Liver (tissue), 9 donors: Measurements from ENCODE around the gene PRMT5. TPM values are rescaled to one million over a fixed set of nuclear protein-coding genes. Genes with fewer than 3 reads are reported as not detected.

Experiments used
- DNase-seq: peaks from one replicate; pipeline ENCODE4 v3.0.0-alpha.2; 2017; ENCODE audit warnings: low spot score
- H3K27ac ChIP-seq, 2 donors: one replicate each; pipeline ENCODE4 v1.7.0; 2013; ENCODE audit warnings: inconsistent platforms in 2 of 2, low read length in 2 of 2, control low read depth in 1 of 2, low read depth in 1 of 2, mild to moderate bottlenecking in 1 of 2
- H3K27me3 ChIP-seq, 4 donors: one replicate each; pipeline versions ENCODE4 v1.6.1 to v1.7.0; 2013; ENCODE audit warnings: low read length in 3 of 4, inconsistent platforms in 1 of 4, mild to moderate bottlenecking in 1 of 4, moderate library complexity in 1 of 4; ENCODE audit not compliant: control insufficient read depth in 4 of 4, insufficient read depth in 4 of 4
- H3K36me3 ChIP-seq, 4 donors: one replicate each; pipeline versions ENCODE4 v1.6.1 to v1.7.0; 2013; ENCODE audit warnings: low read length in 3 of 4, mild to moderate bottlenecking in 3 of 4, low read depth in 1 of 4, moderate library complexity in 1 of 4; ENCODE audit not compliant: control insufficient read depth in 4 of 4, insufficient read depth in 3 of 4
- H3K4me1 ChIP-seq, 4 donors: one replicate each; pipeline versions ENCODE4 v1.6.1 to v1.7.0; 2013; ENCODE audit warnings: low read length in 3 of 4, mild to moderate bottlenecking in 3 of 4, moderate library complexity in 1 of 4; ENCODE audit not compliant: control insufficient read depth in 4 of 4, insufficient read depth in 4 of 4
- H3K4me3 ChIP-seq, 3 donors: one replicate each; pipeline versions ENCODE4 v1.6.1 to v1.7.0; 2013; ENCODE audit warnings: low read length in 3 of 3, control low read depth in 1 of 3, low read depth in 1 of 3, mild to moderate bottlenecking in 1 of 3
- H3K9ac ChIP-seq, 2 donors: one replicate each; pipeline ENCODE4 v1.7.0; 2013; ENCODE audit warnings: low read length in 2 of 2, mild to moderate bottlenecking in 2 of 2, moderate library complexity in 2 of 2, control low read depth in 1 of 2, low read depth in 1 of 2
- H3K9me3 ChIP-seq, 4 donors: one replicate each; pipeline versions ENCODE4 v1.6.1 to v1.7.0; 2013; ENCODE audit warnings: low read length in 3 of 4; ENCODE audit not compliant: control insufficient read depth in 4 of 4
- EGR1 ChIP-seq, 2 donors: IDR thresholded peaks; 2 replicates each; pipeline ENCODE4 v1.6.1; 2016 to 2018; ENCODE audit warnings: antibody characterized with exemption in 2 of 2, low read depth in 2 of 2
- FOXA1 ChIP-seq: IDR thresholded peaks from 2 replicates; pipeline ENCODE4 v1.6.1; 2016; ENCODE audit warnings: antibody characterized with exemption
- FOXA2 ChIP-seq: IDR thresholded peaks from 2 replicates; pipeline ENCODE4 v1.6.1; 2016; ENCODE audit warnings: antibody characterized with exemption
- GABPA ChIP-seq, 2 donors: IDR thresholded peaks in 1 of 2; conservative IDR thresholded peaks in 1 of 2; 2 replicates each; pipeline ENCODE4 v1.6.1; 2016; ENCODE audit warnings: antibody characterized with exemption in 2 of 2, mild to moderate bottlenecking in 1 of 2, moderate library complexity in 1 of 2
- HNF4A ChIP-seq, 2 donors: conservative IDR thresholded peaks; 2 replicates each; pipeline ENCODE4 v1.6.1; 2016; ENCODE audit warnings: antibody characterized with exemption in 2 of 2, mild to moderate bottlenecking in 2 of 2
- HNF4G ChIP-seq: IDR thresholded peaks from 2 replicates; pipeline ENCODE4 v1.6.1; 2016; ENCODE audit warnings: antibody characterized with exemption
- JUND ChIP-seq, 2 donors: IDR thresholded peaks; 2 replicates each; pipeline ENCODE4 v1.6.1; 2016; ENCODE audit warnings: antibody characterized with exemption in 2 of 2
- NR2F2 ChIP-seq: IDR thresholded peaks from 2 replicates; pipeline ENCODE4 v1.6.1; 2016; ENCODE audit warnings: antibody characterized with exemption
- RAD21 ChIP-seq, 2 donors: IDR thresholded peaks; 2 replicates each; pipeline ENCODE4 v1.6.1; 2016; ENCODE audit warnings: antibody characterized with exemption in 2 of 2, mild to moderate bottlenecking in 2 of 2
- RXRA ChIP-seq, 2 donors: IDR thresholded peaks; 2 replicates each; pipeline ENCODE4 v1.6.1; 2017 to 2018; ENCODE audit warnings: antibody characterized with exemption in 2 of 2, mild to moderate bottlenecking in 1 of 2
- SP1 ChIP-seq: IDR thresholded peaks from 2 replicates; pipeline ENCODE4 v1.6.1; 2018; ENCODE audit warnings: antibody characterized with exemption, mild to moderate bottlenecking
- TAF1 ChIP-seq: conservative IDR thresholded peaks from 2 replicates; pipeline ENCODE4 v1.6.1; 2016; ENCODE audit warnings: antibody characterized with exemption, mild to moderate bottlenecking
- YY1 ChIP-seq: IDR thresholded peaks from 2 replicates; pipeline ENCODE4 v1.6.1; 2016; ENCODE audit warnings: antibody characterized with exemption, mild to moderate bottlenecking
- WGBS: extraction: QIAGEN DNeasy Blood & Tissue Kit; methylation state at CpG from one replicate; pipeline ENCODE4 v1.1.7; 2013; 5-methylcytosine and 5-hydroxymethylcytosine counted together
- polyA plus RNA-seq, 2 donors: library from polyadenylated mRNA; stranded (reverse) in 1 of 2; unstranded in 1 of 2; fragments of 200-250 nt in 1 of 2; fragments of >200 nt in 1 of 2; fragmentation: Nextera tagmentation in 1 of 2; extraction: Ambion mirVana in 1 of 2; gene quantifications; one replicate each; pipeline versions ENCODE4 v1.2.1 to v1.2.3, GENCODE V29; 2013 to 2015
- total RNA-seq, 2 donors: library from RNA; depleted of rRNA; stranded (reverse); fragments of >200 nt; gene quantifications; one replicate each; pipeline ENCODE4 v1.2.3, GENCODE V29; 2014
- TF ChIP-seq, protein P1 (sequence below): IDR thresholded peaks from 2 replicates; pipeline ENCODE4 v1.6.1; 2016; ENCODE audit warnings: antibody characterized with exemption
- TF ChIP-seq, protein P2 (sequence below): fragments of 150-350 bp; IDR thresholded peaks from 2 replicates; pipeline ENCODE4 v1.5.1; 2017; ENCODE audit warnings: improper control_type of control experiment, low read depth, low read length; ENCODE audit not compliant: missing input control
- TF ChIP-seq, protein P3 (sequence below): IDR thresholded peaks from 2 replicates; pipeline ENCODE4 v1.6.1; 2016; ENCODE audit warnings: antibody characterized with exemption
- TF ChIP-seq, protein P4 (sequence below): IDR thresholded peaks from 2 replicates; pipeline ENCODE4 v1.6.1; 2016; ENCODE audit warnings: antibody characterized with exemption
- TF ChIP-seq, protein P5 (sequence below): IDR thresholded peaks from 2 replicates; pipeline ENCODE4 v1.6.1; 2016; ENCODE audit warnings: antibody characterized with exemption, mild to moderate bottlenecking
- donor health status: healthy.
- donor health status: healthy.
- donor health status: healthy.
- donor health status: healthy.
- donor health status: healthy.

PRMT5 gene
- total and polyA plus RNA-seq, 4 donors, result 14.1 to 28.2 (median 26.8) TPM

DNA sequence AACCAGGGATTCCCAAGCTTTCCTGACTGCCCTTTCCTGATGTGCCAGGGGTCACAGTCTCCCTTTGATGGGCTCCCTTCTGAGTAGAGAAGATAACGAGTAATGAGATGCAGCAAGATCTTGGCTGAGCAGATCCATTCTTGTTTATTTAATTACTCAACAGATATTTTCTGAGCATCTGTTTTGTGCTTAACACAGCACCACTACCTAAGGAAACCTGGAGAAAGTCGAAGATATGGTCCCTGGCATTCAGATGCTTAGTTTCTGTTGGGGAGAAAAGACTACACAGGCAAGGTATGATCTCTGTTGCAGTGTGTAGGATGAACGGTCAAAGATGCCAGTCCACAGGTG lies 49.3 kb upstream of the PRMT5 start:
- H3K4me1 ChIP-seq, result peaks cover 16 to 93% (median 73%) of the 10 kb centered on the region in 4 donors
- WGBS, result 51% methylated on average over 3 of the region's 3 CpGs
- peaks cover 0 to under 1% (median 0%) of the 10 kb centered on the region in 4 donors for H3K36me3 ChIP-seq
- DNase-seq, result no peak
- peak overlapping the region; percentile 85 to 87 for H3K27ac ChIP-seq
- H3K27me3 ChIP-seq, result no peaks in the 10 kb centered on the region
- H3K9ac ChIP-seq, result no peak overlapping the region
- H3K9me3 ChIP-seq, result no peaks in the 10 kb centered on the region
- no peak overlapping the region for H3K4me3 ChIP-seq
- TF ChIP-seq HNF4A (conservative IDR thresholded peaks at IDR 0.05), result peak in 1 of 2 donors; percentile 30
- TF ChIP-seq RXRA (IDR thresholded peaks at IDR 0.05), result peak in 1 of 2 donors; percentile 42
- TF ChIP-seq, protein P1, sequence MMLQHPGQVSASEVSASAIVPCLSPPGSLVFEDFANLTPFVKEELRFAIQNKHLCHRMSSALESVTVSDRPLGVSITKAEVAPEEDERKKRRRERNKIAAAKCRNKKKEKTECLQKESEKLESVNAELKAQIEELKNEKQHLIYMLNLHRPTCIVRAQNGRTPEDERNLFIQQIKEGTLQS, result no peak
- TF ChIP-seq FOXA2, result peak; percentile 64

DNA sequence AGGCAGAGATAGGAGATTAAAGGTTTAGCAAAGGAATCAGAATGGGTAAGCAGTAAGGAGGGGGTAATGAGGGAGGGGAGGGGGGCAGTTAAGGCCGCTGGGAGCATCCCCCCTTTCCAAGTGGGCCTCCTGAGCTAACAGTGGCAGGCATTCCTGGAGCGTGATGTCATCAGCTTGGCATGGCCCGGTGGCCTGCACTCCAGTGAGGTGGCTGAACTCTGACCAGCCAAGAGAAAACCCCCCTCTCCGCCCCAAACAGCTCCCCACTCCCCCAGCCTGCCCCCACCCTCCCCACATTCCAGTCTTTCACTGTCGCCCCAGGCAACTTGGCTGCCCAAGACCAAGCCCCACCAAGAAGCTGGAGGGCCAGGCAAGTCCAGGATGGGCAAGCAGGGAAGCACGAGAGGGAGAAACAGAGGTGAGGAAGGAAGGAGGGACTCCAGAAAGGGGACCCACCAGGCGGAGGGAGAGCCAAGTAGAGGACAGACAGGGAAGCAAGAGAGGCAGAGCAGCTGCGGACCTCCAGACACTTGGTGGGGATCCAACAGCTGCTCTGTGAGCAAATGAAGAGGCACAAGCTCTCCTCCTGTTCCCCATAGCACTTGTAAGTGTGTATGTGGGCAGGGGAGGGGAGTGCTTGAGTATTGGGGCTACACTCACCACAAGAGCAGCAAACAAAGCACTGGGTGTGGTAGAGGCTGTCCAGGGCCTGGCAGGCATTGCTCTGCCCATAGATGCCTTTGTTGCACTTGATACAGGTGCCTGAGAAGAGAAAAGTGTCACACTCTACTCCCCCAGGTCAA lies 48.7 kb upstream of the PRMT5 start:
- Histone ChIP-seq H3K4me3 (no peak overlapping the region), H3K9me3 (no peaks in the 10 kb centered on the region), H3K9ac (peak overlapping the region in 1 of 2 donors; percentile 59), H3K27ac (peak overlapping the region; percentile 85 to 87), H3K27me3 (no peaks in the 10 kb centered on the region), H3K4me1 (peaks cover 16 to 87% (median 68%) of the 10 kb centered on the region in 4 donors), H3K36me3 (peaks cover 0 to 5% (median 0%) of the 10 kb centered on the region in 4 donors)
- peak; percentile 61 for DNase-seq
- TF ChIP-seq YY1 (no peak), RAD21 (IDR thresholded peaks at IDR 0.05) (no peak), NR2F2 (no peak), SP1 (peak; percentile 63), RXRA (IDR thresholded peaks at IDR 0.05) (peak; percentile 59 to 61), FOXA2 (no peak), FOXA1 (no peak), GABPA (IDR thresholded peaks at IDR 0.05 in 1 of 2, conservative IDR thresholded peaks at IDR 0.05 in 1 of 2) (no peak), TAF1 (no peak), EGR1 (IDR thresholded peaks at IDR 0.05; ENCODE audit: low read depth in 2 of 2) (no peak), HNF4G (no peak), JUND (IDR thresholded peaks at IDR 0.05) (peak; percentile 91 to 94), HNF4A (conservative IDR thresholded peaks at IDR 0.05) (peak; percentile 56 to 82)
- TF ChIP-seq, protein P2, sequence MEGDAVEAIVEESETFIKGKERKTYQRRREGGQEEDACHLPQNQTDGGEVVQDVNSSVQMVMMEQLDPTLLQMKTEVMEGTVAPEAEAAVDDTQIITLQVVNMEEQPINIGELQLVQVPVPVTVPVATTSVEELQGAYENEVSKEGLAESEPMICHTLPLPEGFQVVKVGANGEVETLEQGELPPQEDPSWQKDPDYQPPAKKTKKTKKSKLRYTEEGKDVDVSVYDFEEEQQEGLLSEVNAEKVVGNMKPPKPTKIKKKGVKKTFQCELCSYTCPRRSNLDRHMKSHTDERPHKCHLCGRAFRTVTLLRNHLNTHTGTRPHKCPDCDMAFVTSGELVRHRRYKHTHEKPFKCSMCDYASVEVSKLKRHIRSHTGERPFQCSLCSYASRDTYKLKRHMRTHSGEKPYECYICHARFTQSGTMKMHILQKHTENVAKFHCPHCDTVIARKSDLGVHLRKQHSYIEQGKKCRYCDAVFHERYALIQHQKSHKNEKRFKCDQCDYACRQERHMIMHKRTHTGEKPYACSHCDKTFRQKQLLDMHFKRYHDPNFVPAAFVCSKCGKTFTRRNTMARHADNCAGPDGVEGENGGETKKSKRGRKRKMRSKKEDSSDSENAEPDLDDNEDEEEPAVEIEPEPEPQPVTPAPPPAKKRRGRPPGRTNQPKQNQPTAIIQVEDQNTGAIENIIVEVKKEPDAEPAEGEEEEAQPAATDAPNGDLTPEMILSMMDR, result no peak
- TF ChIP-seq, protein P3, sequence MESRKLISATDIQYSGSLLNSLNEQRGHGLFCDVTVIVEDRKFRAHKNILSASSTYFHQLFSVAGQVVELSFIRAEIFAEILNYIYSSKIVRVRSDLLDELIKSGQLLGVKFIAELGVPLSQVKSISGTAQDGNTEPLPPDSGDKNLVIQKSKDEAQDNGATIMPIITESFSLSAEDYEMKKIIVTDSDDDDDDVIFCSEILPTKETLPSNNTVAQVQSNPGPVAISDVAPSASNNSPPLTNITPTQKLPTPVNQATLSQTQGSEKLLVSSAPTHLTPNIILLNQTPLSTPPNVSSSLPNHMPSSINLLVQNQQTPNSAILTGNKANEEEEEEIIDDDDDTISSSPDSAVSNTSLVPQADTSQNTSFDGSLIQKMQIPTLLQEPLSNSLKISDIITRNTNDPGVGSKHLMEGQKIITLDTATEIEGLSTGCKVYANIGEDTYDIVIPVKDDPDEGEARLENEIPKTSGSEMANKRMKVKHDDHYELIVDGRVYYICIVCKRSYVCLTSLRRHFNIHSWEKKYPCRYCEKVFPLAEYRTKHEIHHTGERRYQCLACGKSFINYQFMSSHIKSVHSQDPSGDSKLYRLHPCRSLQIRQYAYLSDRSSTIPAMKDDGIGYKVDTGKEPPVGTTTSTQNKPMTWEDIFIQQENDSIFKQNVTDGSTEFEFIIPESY, result no peak
- TF ChIP-seq, protein P4, sequence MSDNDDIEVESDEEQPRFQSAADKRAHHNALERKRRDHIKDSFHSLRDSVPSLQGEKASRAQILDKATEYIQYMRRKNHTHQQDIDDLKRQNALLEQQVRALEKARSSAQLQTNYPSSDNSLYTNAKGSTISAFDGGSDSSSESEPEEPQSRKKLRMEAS, result no peak
- TF ChIP-seq, protein P1, result peak; percentile 54
- TF ChIP-seq, protein P5, sequence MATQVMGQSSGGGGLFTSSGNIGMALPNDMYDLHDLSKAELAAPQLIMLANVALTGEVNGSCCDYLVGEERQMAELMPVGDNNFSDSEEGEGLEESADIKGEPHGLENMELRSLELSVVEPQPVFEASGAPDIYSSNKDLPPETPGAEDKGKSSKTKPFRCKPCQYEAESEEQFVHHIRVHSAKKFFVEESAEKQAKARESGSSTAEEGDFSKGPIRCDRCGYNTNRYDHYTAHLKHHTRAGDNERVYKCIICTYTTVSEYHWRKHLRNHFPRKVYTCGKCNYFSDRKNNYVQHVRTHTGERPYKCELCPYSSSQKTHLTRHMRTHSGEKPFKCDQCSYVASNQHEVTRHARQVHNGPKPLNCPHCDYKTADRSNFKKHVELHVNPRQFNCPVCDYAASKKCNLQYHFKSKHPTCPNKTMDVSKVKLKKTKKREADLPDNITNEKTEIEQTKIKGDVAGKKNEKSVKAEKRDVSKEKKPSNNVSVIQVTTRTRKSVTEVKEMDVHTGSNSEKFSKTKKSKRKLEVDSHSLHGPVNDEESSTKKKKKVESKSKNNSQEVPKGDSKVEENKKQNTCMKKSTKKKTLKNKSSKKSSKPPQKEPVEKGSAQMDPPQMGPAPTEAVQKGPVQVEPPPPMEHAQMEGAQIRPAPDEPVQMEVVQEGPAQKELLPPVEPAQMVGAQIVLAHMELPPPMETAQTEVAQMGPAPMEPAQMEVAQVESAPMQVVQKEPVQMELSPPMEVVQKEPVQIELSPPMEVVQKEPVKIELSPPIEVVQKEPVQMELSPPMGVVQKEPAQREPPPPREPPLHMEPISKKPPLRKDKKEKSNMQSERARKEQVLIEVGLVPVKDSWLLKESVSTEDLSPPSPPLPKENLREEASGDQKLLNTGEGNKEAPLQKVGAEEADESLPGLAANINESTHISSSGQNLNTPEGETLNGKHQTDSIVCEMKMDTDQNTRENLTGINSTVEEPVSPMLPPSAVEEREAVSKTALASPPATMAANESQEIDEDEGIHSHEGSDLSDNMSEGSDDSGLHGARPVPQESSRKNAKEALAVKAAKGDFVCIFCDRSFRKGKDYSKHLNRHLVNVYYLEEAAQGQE, result no peak
- WGBS, result 31% methylated on average over 8 of the region's 8 CpGs
